Transverse colon (tissue), 4 donors: ENCODE measurements around the gene PLPPR4.

Source experiments
- CTCF ChIP-seq, 5 experiments: fragments of 200-600 bp in 3 of 5; fragments of 450-650 bp in 2 of 5; sonication (generic) in 3 of 5; IDR thresholded peaks; 1 replicate in 2 of 5; 2 replicates in 3 of 5; pipeline ENCODE4 v1.5.1; 2016 to 2017; ENCODE audit warnings: antibody characterized with exemption in 5 of 5, inconsistent platforms in 3 of 5, mild to moderate bottlenecking in 2 of 5, moderate library complexity in 1 of 5
- EP300 ChIP-seq: sonication (generic); formaldehyde crosslinking; IDR thresholded peaks from one replicate; pipeline ENCODE4 v1.6.1; 2017; ENCODE audit warnings: antibody characterized with exemption, low read depth
- POLR2AphosphoS5 ChIP-seq, 3 donors: sonication (generic); formaldehyde crosslinking; IDR thresholded peaks; one replicate each; pipeline ENCODE4 v1.6.1; 2016; ENCODE audit warnings: antibody characterized with exemption in 3 of 3

DNA sequence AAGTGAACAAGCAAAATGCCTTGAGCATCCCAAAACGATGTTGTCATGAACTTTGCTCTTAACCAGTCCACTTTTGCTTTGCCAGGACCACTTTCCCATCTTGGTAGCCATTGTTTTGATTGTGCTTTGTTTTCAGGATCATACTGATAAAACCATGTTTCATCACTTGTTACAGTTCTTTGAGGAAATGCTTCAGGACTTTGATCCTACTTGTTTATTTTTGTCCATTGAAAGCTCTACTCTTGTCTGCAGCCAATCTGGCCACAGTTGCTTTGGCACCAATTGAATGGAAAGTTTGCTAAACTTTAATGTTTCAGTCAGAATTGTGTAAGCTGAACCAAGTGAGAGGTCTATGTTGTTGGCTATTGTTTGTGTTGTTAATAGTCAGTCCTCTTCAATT, 12.8 kb downstream of the PLPPR4 start:
- TF ChIP-seq CTCF (IDR thresholded peaks at IDR 0.05): no peak
- TF ChIP-seq EP300: no peak
- no peak for TF ChIP-seq POLR2AphosphoS5 (IDR thresholded peaks at IDR 0.05)
